ENCODE data around the gene STPG1.

DNA sequence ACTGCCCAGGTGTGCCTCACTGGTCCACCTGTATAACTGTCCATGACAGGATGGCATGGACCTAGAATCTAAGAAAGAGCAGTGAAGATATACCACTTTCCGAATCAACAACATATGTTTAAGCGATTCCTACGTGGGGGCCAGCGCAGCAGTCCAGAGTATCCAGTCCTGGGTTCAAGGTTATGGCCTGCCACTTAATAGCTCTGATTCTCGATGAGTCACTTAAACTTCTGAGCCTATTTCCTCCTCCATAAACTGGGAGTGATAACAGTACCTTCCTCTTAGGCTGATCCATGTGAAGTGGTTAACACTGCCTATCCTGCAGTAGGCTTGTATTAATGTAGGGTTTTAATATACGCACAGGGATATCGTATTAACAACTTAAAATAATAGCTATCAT is 2.8 kb downstream of the STPG1 start:
- TF ChIP-seq, protein P1, sequence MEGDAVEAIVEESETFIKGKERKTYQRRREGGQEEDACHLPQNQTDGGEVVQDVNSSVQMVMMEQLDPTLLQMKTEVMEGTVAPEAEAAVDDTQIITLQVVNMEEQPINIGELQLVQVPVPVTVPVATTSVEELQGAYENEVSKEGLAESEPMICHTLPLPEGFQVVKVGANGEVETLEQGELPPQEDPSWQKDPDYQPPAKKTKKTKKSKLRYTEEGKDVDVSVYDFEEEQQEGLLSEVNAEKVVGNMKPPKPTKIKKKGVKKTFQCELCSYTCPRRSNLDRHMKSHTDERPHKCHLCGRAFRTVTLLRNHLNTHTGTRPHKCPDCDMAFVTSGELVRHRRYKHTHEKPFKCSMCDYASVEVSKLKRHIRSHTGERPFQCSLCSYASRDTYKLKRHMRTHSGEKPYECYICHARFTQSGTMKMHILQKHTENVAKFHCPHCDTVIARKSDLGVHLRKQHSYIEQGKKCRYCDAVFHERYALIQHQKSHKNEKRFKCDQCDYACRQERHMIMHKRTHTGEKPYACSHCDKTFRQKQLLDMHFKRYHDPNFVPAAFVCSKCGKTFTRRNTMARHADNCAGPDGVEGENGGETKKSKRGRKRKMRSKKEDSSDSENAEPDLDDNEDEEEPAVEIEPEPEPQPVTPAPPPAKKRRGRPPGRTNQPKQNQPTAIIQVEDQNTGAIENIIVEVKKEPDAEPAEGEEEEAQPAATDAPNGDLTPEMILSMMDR (optimal IDR thresholded peaks at IDR 0.05 in 1 of 3, IDR thresholded peaks at IDR 0.05 in 1 of 3, conservative IDR thresholded peaks at IDR 0.05 in 1 of 3; ENCODE audit: extremely low read depth in 1 of 3, insufficient read depth in 2 of 3, low read length in 3 of 3), result no peak
- TF ChIP-seq EZH2 (IDR thresholded peaks at IDR 0.05; ENCODE audit: low read length), result no peak
